ENCODE measurements around the gene ASAP2.

DNA sequence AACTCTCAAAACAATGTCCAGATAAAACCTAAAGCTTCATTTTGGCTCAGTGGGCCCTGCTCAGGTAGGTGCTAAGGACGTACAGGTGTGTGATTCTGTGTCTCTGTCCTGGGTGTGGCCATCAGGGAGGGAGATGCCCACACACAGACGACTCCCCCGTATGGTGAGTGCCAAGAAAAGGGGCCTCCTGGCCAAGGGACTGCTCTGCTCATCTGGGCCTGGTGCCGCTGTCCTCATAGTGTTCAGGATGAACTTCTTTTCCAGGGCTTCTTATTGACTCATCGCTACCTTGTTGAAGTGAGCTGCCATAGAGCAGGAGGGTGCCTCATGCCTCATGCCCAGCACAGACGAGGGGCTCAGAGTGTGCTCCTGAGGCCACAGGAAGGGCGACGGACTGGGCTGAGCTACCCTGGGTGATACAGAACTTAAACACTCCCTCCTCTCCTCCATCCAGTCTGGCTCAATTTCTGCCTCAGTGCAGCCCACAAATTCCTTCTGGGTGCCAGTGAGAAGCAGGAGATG, 158.9 kb downstream of the ASAP2 start:
- no peak for TF ChIP-seq EZH2 (IDR thresholded peaks at IDR 0.05; ENCODE audit: borderline replicate concordance, low read length)
- TF ChIP-seq, protein P1, sequence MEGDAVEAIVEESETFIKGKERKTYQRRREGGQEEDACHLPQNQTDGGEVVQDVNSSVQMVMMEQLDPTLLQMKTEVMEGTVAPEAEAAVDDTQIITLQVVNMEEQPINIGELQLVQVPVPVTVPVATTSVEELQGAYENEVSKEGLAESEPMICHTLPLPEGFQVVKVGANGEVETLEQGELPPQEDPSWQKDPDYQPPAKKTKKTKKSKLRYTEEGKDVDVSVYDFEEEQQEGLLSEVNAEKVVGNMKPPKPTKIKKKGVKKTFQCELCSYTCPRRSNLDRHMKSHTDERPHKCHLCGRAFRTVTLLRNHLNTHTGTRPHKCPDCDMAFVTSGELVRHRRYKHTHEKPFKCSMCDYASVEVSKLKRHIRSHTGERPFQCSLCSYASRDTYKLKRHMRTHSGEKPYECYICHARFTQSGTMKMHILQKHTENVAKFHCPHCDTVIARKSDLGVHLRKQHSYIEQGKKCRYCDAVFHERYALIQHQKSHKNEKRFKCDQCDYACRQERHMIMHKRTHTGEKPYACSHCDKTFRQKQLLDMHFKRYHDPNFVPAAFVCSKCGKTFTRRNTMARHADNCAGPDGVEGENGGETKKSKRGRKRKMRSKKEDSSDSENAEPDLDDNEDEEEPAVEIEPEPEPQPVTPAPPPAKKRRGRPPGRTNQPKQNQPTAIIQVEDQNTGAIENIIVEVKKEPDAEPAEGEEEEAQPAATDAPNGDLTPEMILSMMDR (conservative IDR thresholded peaks at IDR 0.05 in 1 of 2, IDR thresholded peaks at IDR 0.05 in 1 of 2; ENCODE audit: extremely low read depth in 1 of 2, insufficient read depth in 1 of 2, low read depth in 1 of 2, low read length in 2 of 2): no peak
